Activated naive CD4-positive, alpha-beta T cell (primary cell): ENCODE results near the gene LCLAT1.
"Not testable (repeated sequence)": the region's sequence is repeated elsewhere in the genome, so short reads cannot be mapped to it uniquely, and the experiment has no call there.

Experiments
- DNase-seq, 4 experiments: peaks; one replicate each; lab custom pipeline; 2025; lab: John Stamatoyannopoulos, UW

LCLAT1 gene

DNA sequence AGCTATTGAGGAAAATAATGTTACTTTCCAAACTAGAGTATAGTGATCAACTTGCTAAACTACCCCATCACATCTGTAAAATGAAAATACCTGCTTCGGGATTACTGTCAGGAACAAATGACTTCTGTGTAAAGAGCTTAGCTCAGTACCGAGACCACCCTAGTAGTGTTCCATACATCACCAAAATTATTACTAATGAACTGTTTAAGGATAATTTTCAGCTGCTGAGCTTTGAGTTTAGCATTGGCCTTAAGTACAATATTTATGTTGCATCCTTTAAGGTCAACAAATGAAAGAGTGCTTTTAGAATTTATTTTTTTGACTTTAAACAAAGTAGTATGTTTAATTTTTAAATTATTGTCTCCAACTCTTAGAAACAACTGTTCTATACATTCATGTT lies 144.1 kb downstream of the LCLAT1 start:
- no peak for DNase-seq

- no peak for DNase-seq
These were observed 154.3 kb downstream of the LCLAT1 start for GRCh38 chr2:30601375-30601774.

- DNase-seq, result no peak
These were observed 158.2 kb downstream of the LCLAT1 start for GRCh38 chr2:30605197-30605596.

GRCh38 chr2:30608643-30609042 lies 161.6 kb downstream of the LCLAT1 start:
- no peak for DNase-seq

GRCh38 chr2:30611583-30611982 lies 164.5 kb downstream of the LCLAT1 start:
- DNase-seq, result no peak

GRCh38 chr2:30612371-30612770 lies 165.3 kb downstream of the LCLAT1 start:
- no peak for DNase-seq

- no peak for DNase-seq
These were observed 166.0 kb downstream of the LCLAT1 start for GRCh38 chr2:30613001-30613400.

- not testable (repeated sequence) for DNase-seq
These were observed 167.2 kb downstream of the LCLAT1 start for GRCh38 chr2:30614227-30614626.

- no peak for DNase-seq
These were observed 168.9 kb downstream of the LCLAT1 start for GRCh38 chr2:30615926-30616325.

DNA sequence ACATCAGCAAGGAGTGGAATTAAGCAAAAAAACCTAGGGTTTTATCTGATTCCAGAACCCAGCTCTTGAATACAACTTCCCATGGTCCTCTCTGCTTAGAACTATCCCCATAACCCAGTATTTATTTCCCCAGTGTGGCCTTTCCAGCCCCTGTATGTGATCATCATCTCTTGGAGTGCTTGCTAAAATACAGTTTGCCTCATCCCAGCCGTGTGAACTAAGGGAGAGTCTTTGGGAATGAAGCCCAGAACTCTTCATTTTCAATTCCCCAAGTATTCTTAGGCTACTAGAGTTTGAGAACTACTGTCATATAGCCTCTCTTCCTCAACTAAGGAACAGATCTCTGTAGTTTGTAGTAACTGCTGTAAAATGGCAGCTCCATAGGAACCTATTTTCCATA lies 173.1 kb downstream of the LCLAT1 start:
- no peak for DNase-seq

GRCh38 chr2:30621836-30622235 lies 174.8 kb downstream of the LCLAT1 start:
- DNase-seq, result no peak

- DNase-seq, result no peak
These were observed 175.4 kb downstream of the LCLAT1 start for GRCh38 chr2:30622452-30622851.

GRCh38 chr2:30625276-30625675 lies 178.2 kb downstream of the LCLAT1 start:
- DNase-seq, result no peak

- DNase-seq, result no peak
These were observed 178.7 kb downstream of the LCLAT1 start for GRCh38 chr2:30625701-30626100.

DNA sequence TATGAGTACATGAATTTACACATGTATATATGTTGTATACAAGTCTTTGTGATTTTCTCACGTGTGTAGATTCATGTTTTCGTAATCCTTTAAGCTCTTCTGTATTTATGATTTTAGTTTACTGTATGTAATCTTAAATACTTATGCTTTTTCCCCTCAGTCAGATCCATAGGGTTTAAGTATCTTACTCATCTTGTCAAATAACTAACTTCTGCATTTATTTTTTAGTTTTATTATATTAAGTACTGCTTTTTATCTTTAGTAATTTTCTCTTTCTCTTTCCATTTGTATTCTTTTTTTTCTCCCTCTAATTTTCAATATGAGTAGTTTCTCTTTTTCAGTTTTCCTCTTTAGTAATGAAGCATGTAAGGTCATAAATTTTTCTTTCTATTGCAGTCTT lies 179.4 kb downstream of the LCLAT1 start:
- DNase-seq, result no peak

DNA sequence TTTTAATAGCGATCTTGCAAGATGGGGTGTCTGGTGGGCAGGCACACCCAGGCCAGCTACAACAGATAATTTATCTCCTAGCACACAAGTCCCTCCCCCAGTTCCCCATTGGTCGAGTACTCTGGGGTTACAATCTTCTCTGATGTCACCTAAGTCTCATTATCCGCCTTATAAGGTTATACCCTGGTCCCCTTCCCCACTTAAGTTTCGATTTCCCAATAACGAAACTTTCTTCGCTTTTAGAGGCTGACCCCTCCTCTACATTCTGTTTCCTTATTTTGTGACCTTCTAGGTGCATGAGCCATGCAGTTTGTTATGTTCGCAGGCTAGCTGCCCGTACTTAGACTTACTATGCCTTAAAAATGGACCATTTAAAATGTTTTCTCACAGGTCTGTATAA lies 180.1 kb downstream of the LCLAT1 start:
- no peak for DNase-seq

GRCh38 chr2:30628341-30628740 lies 181.3 kb downstream of the LCLAT1 start:
- no peak for DNase-seq

DNA sequence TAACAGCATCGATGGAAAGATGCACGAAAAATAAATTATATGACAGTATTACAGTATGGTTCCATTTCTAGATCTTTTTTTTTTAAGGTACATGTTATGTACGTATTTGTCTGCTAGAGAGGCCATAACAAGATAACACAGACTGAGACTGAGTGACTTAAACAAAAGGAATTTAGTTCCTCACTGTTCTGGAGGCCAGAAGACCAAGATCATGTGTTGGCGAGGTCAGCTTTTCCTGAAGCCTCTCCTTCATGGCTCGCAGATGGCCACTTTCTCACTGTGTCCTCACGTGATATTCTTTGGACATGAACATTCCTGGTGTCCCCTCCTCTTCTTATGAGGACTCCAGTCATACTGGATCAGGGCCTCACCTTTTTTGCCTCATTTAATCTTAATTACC lies 182.8 kb downstream of the LCLAT1 start:
- no peak for DNase-seq

DNA sequence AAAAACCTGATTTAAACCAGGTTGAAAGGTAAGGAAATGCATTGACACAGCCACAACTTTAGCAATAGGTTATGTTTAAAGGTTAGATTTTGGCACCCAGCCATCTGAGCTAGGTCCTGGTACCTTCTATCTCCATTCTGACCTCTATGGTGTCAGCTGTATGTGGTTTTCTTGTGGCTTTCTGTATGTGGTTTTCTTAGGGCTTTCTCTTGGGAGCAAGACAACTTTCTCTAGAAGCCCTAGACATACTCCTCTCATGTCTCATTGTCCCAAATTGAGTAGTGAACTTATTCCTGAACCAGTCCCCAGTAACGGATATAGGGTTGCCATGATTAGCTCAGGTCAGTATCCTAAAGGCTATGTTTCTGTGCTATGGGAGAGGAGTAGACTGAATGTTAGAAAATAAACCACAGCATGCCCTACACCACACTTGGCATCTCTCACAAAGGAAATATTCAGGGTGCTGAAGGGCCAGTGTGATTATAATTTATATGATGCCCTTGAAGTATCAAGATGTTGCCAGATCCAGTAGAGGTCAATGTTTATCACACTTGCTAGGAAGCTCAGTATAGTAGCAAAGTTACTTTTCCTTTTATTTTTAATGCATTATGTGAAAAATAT lies 184.1 kb downstream of the LCLAT1 start:
- no peak for DNase-seq

DNA sequence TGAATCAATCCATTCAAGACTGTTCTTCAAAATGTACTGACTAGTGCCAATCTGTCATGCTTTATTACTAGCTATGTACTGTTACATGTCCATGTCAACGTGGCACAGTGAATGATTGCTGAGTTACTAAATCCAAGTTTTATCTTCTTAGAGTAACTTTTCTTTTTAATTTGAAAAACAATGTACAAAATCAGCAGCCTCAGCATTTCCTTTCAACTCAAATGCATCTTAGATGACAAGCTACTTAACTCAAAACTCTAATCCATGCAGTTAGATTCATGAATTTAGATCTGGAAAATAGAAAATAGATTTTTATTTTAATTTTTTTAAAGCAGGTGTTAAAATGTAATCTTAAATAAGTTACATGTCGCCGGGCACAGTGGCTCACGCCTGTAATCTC lies 186.0 kb downstream of the LCLAT1 start:
- DNase-seq, result no peak

GRCh38 chr2:30636311-30636710 lies 189.3 kb downstream of the LCLAT1 start:
- DNase-seq, result no peak

DNA sequence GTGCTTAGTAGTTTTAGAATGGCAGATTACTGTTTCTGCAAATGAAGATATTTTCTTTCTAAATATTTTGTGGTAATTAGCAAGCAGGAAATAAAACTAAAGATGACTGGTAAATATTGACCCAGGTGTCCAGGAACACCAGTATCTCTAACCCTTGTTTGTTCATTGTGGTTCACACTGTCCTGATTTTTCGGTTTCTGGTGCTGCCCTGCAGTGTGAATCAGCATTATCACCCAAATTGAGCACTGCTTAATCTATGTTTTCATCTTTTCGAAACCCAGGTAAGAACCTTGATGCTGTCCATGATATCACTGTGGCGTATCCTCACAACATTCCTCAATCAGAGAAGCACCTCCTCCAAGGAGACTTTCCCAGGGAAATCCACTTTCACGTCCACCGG lies 192.8 kb downstream of the LCLAT1 start:
- DNase-seq, result no peak

GRCh38 chr2:30641765-30642345 lies 194.8 kb downstream of the LCLAT1 start:
- DNase-seq, result no peak

- not testable (repeated sequence) for DNase-seq
These were observed 196.0 kb downstream of the LCLAT1 start for GRCh38 chr2:30643013-30643412.
